Endothelial cell of umbilical vein (primary cell): ENCODE data around the gene PARP1. TPM values are rescaled to one million over a fixed set of nuclear protein-coding genes. Genes with fewer than 3 reads are reported as not detected.

Experiments
- BruUV-seq: library from RNA; stranded (reverse); fragments of 400-500 nt; replicated peaks from 2 replicates; lab custom pipeline; 2021; lab: Mats Ljungman, UMichigan
- CTCF ChIA-PET: fragments of 300-600, 350-600 bp; sonication (Branson Sonifier 250); formaldehyde crosslinking; loops from one replicate; lab custom pipeline; 2021; ENCODE audit warnings: antibody characterized with exemption, inconsistent platforms; lab: Charles Lee
- POLR2A ChIA-PET: fragments of 300-600, 350-600 bp; sonication (Branson Sonifier 250); formaldehyde crosslinking; loops from one replicate; lab custom pipeline; 2021; ENCODE audit warnings: antibody characterized with exemption, inconsistent platforms; lab: Charles Lee
- DNase-seq: peaks from one replicate; pipeline ENCODE4 v3.0.0-alpha.2; 2011; ENCODE audit warnings: low read depth, low spot score
- FAIRE-seq: peaks from 2 replicates; lab custom pipeline; 2011; peaks lifted over from hg19 to GRCh38; lab: Jason Lieb, UNC
- H2AFZ ChIP-seq: 2 replicates; pipeline ENCODE4 v1.6.0; 2012; ENCODE audit warnings: low read depth, low read length, control low read depth, inconsistent platforms
- H3K27ac ChIP-seq: 2 replicates; pipeline ENCODE4 v1.5.1; 2011; ENCODE audit warnings: low read depth, mild to moderate bottlenecking, control low read depth, low read length, moderate library complexity; ENCODE audit not compliant: insufficient read depth
- H3K27me3 ChIP-seq, 2 experiments: 2 replicates each; pipeline versions ENCODE4 v1.6.0 to v1.6.1; 2011; ENCODE audit warnings: low read length in 2 of 2, mixed read lengths in 1 of 2; ENCODE audit not compliant: control insufficient read depth in 2 of 2, insufficient read depth in 2 of 2
- H3K36me3 ChIP-seq, 2 experiments: 2 replicates in 1 of 2; 3 replicates in 1 of 2; pipeline ENCODE4 v1.5.1; 2011; ENCODE audit warnings: low read length in 2 of 2, mild to moderate bottlenecking in 1 of 2, moderate library complexity in 1 of 2; ENCODE audit not compliant: control insufficient read depth in 2 of 2, insufficient read depth in 2 of 2; ENCODE audit errors: extremely low read depth in 1 of 2
- H3K4me1 ChIP-seq: 3 replicates; pipeline ENCODE4 v1.5.1; 2011; ENCODE audit warnings: mild to moderate bottlenecking, low read length; ENCODE audit not compliant: control insufficient read depth, insufficient read depth; ENCODE audit errors: extremely low read depth
- H3K4me2 ChIP-seq: 2 replicates; pipeline ENCODE4 v1.6.1; 2011; ENCODE audit warnings: low read length, control low read depth, mixed read lengths; ENCODE audit not compliant: insufficient read depth
- H3K4me3 ChIP-seq, 3 experiments: fragments of 200-600 bp in 1 of 3; sonication (generic), shearing (Covaris generic) in 1 of 3; replicated peaks in 1 of 3; 2 replicates each; pipeline ENCODE4 v1.5.1; 2011 to 2016; ENCODE audit warnings: control low read depth in 3 of 3, low read length in 3 of 3, mild to moderate bottlenecking in 2 of 3, inconsistent platforms in 1 of 3, low read depth in 1 of 3, moderate library complexity in 1 of 3; ENCODE audit not compliant: insufficient read depth in 1 of 3
- H3K79me2 ChIP-seq: 2 replicates; pipeline ENCODE4 v1.6.0; 2012; ENCODE audit warnings: low read length, inconsistent platforms; ENCODE audit not compliant: control insufficient read depth, insufficient read depth
- H3K9ac ChIP-seq: replicated peaks from 2 replicates; pipeline ENCODE3; 2011; ENCODE audit warnings: low read length, control low read depth; ENCODE audit not compliant: insufficient read depth; ENCODE audit errors: extremely low read depth
- H3K9me1 ChIP-seq: replicated peaks from 3 replicates; pipeline ENCODE4 v1.6.0; 2011; ENCODE audit warnings: mild to moderate bottlenecking, low read length; ENCODE audit not compliant: control insufficient read depth, insufficient read depth; ENCODE audit errors: extremely low read depth
- H3K9me3 ChIP-seq: replicated peaks from 2 replicates; pipeline ENCODE4 v1.5.1; 2012; ENCODE audit warnings: low read length, inconsistent platforms; ENCODE audit not compliant: control insufficient read depth, insufficient read depth
- H4K20me1 ChIP-seq: replicated peaks from 2 replicates; pipeline ENCODE3; 2011; ENCODE audit warnings: mild to moderate bottlenecking, low read length; ENCODE audit not compliant: control insufficient read depth, insufficient read depth; ENCODE audit errors: extremely low read depth
- EZH2 ChIP-seq: IDR thresholded peaks from 2 replicates; pipeline ENCODE4 v1.6.1; 2012; ENCODE audit warnings: borderline replicate concordance, low read depth, mild to moderate bottlenecking, moderate library complexity, low read length, inconsistent platforms; ENCODE audit not compliant: severe bottlenecking
- FOS ChIP-seq: IDR thresholded peaks from 2 replicates; pipeline ENCODE4 v1.6.1; 2011; ENCODE audit warnings: mild to moderate bottlenecking, low read length, moderate library complexity, borderline replicate concordance; ENCODE audit not compliant: insufficient read depth
- GATA2 ChIP-seq: IDR thresholded peaks from 2 replicates; pipeline ENCODE4 v1.7.0; 2011; ENCODE audit warnings: low read depth, mild to moderate bottlenecking, moderate library complexity, mixed read lengths, low read length; ENCODE audit not compliant: insufficient read length, insufficient read depth
- JUN ChIP-seq: IDR thresholded peaks from 2 replicates; pipeline ENCODE4 v1.6.1; 2011; ENCODE audit warnings: borderline replicate concordance, low read depth; ENCODE audit not compliant: insufficient read length, insufficient read depth
- MYC ChIP-seq: IDR thresholded peaks from one replicate; pipeline ENCODE4 v1.6.1; 2011; ENCODE audit warnings: mild to moderate bottlenecking, low read depth, low read length
- POLR2A ChIP-seq: IDR thresholded peaks from 2 replicates; pipeline ENCODE4 v1.6.1; 2012; ENCODE audit warnings: low read depth, mild to moderate bottlenecking, control low read depth, low read length
- POLR2AphosphoS5 ChIP-seq: IDR thresholded peaks from 2 replicates; pipeline ENCODE4 v1.6.1; 2012; ENCODE audit warnings: low read depth, mild to moderate bottlenecking, control low read depth, low read length, moderate library complexity; ENCODE audit not compliant: insufficient read depth
- dilution Hi-C: fragments of 300-500 bp; cut with MboI; formaldehyde crosslinking; loops from one replicate; pipeline ENCODE4 v1.15.0; 2019; ENCODE audit warnings: low sequenced_read_pairs; ENCODE audit not compliant: extremely low pct_ligation_motif_present
- intact Hi-C: fragments of 100-400 bp; cut with micrococcal nuclease; formaldehyde crosslinking; loops from one replicate; pipeline ENCODE4 v1.10.0; 2022
- polyA plus RNA-seq, 4 experiments: library from polyadenylated mRNA; depleted of rRNA in 3 of 4; stranded (reverse) in 3 of 4; unstranded in 1 of 4; fragments of >200 nt; gene quantifications; 2 replicates each; pipeline versions ENCODE4 v1.2.1 to v1.2.3, GENCODE V29; 2011 to 2012; ENCODE audit warnings: missing spikeins in 1 of 4
- total RNA-seq: library from RNA; stranded (reverse); gene quantifications from 2 replicates; pipeline ENCODE4 v1.2.3, GENCODE V29; 2021
- TF ChIP-seq, protein P1 (sequence below): IDR thresholded peaks from 2 replicates; pipeline ENCODE4 v1.6.1; 2011; ENCODE audit not compliant: insufficient read depth, insufficient read length
- TF ChIP-seq, protein P2 (sequence below), 2 donors: IDR thresholded peaks; 1 replicate in 1 of 2; 2 replicates in 1 of 2; pipeline ENCODE4 v1.5.1; 2011; ENCODE audit warnings: low read length in 2 of 2, mild to moderate bottlenecking in 2 of 2, moderate library complexity in 2 of 2, control low read depth in 1 of 2, inconsistent platforms in 1 of 2, low read depth in 1 of 2; ENCODE audit not compliant: insufficient read depth in 1 of 2; ENCODE audit errors: extremely low read depth in 1 of 2

PARP1 gene
- total and polyA plus RNA-seq, 2 donors (not counting 3 experiments of a cell fraction or from before 2014, with no cell fraction given), result 136 to 160 TPM

DNA sequence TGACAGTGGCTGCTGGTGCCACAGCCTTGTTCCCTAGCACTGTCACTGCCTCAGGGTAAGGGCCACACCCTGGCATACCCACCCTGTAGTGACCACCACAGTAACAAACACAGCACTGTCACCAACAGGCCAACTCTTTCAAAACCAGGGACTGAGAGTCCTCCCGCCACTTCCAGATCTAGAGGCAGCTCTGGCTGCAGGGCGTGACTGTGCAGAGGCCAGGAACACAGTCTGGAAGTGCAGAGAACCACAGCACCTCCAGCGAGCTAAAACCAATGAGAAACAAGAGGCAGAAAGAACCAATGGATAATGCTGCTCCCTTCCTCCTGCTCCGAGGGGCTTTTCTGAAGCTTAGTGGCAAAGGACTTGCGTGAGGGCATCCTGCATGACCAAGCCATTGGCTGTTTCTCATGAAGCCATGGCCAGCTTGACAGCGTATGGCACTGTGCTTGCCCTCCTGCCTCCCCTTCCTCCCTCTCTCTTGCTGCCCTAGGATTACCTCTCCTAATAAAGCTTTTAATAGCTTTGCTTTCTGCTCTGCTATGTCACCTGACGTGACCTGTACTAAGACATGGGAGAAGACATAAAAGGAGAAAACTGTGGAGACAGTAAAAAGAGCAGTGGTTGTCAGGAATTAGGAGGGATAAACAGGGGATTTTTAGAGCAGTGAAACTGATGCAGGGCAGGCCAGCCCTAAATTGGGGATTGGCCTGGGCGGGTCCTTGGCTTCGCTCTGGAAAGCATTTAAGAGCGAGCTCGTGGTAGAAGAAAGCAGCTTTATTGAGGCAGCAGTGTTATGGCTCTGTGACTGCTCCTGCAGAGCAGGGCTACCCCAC lies 7.2 kb downstream of the PARP1 start:
- dilution Hi-C loops, result no loop called here
- DNase-seq, result no peak
- Histone ChIP-seq H3K9me3 (no peaks in the 10 kb centered on the region), H3K79me2 (peaks cover 74% of the 10 kb centered on the region), H3K9me1 (no peaks in the 10 kb centered on the region), H3K9ac (no peak overlapping the region), H3K4me1 (peaks cover 8% of the 10 kb centered on the region), H4K20me1 (no peaks in the 10 kb centered on the region), H3K4me3 (no peak overlapping the region), H2AFZ (no peak overlapping the region), H3K27me3 (no peaks in the 10 kb centered on the region), H3K4me2 (no peak overlapping the region), H3K27ac (no peak overlapping the region), H3K36me3 (peaks cover 7 to 14% of the 10 kb centered on the region in 2 experiments)
- intact Hi-C loops, result no loop called here
- ChIA-PET CTCF (no interaction called here), POLR2A (no interaction called here)
- no peak for FAIRE-seq
- no TSS peak for BruUV-seq
- TF ChIP-seq GATA2 (no peak), JUN (no peak), POLR2A (no peak), FOS (no peak), MYC (no peak), EZH2 (no peak), POLR2AphosphoS5 (no peak)
- TF ChIP-seq, protein P1, sequence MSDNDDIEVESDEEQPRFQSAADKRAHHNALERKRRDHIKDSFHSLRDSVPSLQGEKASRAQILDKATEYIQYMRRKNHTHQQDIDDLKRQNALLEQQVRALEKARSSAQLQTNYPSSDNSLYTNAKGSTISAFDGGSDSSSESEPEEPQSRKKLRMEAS, result no peak
- TF ChIP-seq, protein P2, sequence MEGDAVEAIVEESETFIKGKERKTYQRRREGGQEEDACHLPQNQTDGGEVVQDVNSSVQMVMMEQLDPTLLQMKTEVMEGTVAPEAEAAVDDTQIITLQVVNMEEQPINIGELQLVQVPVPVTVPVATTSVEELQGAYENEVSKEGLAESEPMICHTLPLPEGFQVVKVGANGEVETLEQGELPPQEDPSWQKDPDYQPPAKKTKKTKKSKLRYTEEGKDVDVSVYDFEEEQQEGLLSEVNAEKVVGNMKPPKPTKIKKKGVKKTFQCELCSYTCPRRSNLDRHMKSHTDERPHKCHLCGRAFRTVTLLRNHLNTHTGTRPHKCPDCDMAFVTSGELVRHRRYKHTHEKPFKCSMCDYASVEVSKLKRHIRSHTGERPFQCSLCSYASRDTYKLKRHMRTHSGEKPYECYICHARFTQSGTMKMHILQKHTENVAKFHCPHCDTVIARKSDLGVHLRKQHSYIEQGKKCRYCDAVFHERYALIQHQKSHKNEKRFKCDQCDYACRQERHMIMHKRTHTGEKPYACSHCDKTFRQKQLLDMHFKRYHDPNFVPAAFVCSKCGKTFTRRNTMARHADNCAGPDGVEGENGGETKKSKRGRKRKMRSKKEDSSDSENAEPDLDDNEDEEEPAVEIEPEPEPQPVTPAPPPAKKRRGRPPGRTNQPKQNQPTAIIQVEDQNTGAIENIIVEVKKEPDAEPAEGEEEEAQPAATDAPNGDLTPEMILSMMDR (IDR thresholded peaks at IDR 0.05; ENCODE audit: extremely low read depth in 1 of 2, insufficient read depth in 1 of 2, low read depth in 1 of 2, low read length in 2 of 2), result no peak
